Measurements from ENCODE around the gene TGFBR1.

- TF ChIP-seq CTCF (IDR thresholded peaks at IDR 0.05; ENCODE audit: poor library complexity): no peak
- TF ChIP-seq EZH2phosphoT487 (IDR thresholded peaks at IDR 0.05; ENCODE audit: low read depth, severe bottlenecking, unreplicated experiment): no peak
- no peak for TF ChIP-seq EZH2 (IDR thresholded peaks at IDR 0.05; ENCODE audit: borderline replicate concordance)
These were observed 26.2 kb upstream of the TGFBR1 start for GRCh38 chr9:99078717-99079116.
